Activated CD4-positive, CD25-positive, alpha-beta regulatory T cell treated with anti-CD3 and anti-CD28 coated beads, Interleukin-2, amount 50 U/mL, for 72 hours (primary cell): ENCODE measurements around the gene CMTM3.
A peak's percentile ranks its signal among the peaks of the same experiment; 100 is the strongest.
"Not testable (repeated sequence)": the region's sequence is repeated elsewhere in the genome, so short reads cannot be mapped to it uniquely, and the experiment has no call there.

Experiments used
- DNase-seq: peaks from one replicate; pipeline ENCODE4 v3.0.0; 2021

Gene CMTM3

GRCh38 chr16:66604376-66605176 is at the start of gene CMTM3:
Gene CMTM3, plus strand, starts transcription at chr16:66604704. Its CDS starts 102 bp downstream, at chr16:66604806.
- DNase-seq: peak; percentile 85

DNA sequence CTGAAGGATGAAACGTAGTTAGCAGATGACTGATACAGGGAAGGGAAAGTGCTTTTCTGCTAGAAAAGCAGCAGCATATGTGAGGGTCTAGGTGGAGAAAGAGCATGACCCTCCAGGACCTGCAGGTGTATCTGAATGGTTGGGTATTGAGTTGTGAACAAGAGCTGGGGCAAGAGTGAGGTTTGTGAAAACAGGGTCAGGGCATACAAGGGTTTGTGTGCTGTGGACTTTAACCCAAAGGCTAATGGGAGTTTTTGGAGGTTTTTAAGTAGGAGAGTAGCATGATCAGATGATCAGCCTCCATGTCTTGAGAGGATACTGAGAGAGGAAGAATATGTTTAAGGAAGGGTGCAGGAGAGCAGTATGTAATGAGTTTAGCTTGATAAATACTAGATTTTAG is 44.4 kb upstream of the CMTM3 start:
- DNase-seq: no peak

GRCh38 chr16:66561381-66562080 is 43.0 kb upstream of the CMTM3 start:
- DNase-seq: no peak

- DNase-seq: no peak
These were observed 42.1 kb upstream of the CMTM3 start for GRCh38 chr16:66562409-66562808.

DNA sequence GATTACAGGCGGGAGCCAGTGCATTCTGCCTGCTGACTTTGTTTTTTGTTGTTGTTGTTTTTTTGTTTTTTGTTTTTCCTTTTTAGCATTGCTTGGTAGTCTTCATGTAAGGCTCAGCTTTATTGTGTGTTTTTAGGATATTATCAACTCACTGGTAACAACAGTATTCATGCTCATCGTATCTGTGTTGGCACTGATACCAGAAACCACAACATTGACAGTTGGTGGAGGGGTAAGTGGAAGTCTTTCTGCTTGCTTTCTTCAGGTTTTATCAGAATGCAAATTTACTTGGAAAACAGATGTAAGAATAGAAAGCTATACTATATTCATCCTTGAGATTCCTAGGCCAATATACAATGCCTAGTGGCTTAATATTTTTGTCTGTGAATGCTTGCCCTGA is 41.5 kb upstream of the CMTM3 start:
- no peak for DNase-seq

DNA sequence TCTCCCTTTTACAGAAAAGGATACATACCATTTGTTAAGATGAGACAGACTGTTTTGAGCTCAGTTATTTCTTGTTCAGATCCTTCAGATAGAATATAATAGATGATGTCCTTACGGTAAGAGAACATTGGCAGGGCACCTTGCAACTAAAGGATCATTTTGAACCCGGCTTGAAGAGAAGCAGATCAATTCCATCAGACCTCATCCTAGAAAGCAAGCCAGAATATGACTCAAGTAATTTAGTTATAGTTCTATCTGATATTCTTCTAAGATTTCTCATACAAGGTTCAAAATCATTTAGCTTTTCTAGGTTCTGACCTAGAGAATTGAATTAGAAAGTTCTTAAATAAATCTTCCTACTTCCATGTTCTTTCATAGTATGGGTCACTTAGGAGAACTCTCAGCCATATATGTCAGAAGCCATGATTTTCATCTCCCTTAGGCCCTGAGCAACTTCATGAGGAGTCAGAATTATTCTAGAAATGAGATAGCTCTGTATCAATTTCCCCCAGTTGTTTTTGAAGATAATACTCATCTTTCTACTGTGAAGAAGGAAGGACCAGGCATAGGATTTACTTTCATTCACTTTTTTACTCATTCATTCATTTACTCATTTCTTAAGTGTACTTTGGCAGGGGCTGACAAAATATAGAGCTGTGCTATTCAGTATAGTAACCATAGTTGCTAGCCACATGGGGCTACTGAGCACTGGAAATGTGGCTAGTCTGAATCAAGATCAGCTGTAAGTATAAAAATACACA is 40.8 kb upstream of the CMTM3 start:
- no peak for DNase-seq

GRCh38 chr16:66566051-66566901 is 38.2 kb upstream of the CMTM3 start, which contains the start of gene CMTM1:
Gene CMTM1, plus strand, starts transcription at chr16:66566439. Its CDS starts 75 bp downstream, at chr16:66566514.
- DNase-seq: no peak

- not testable (repeated sequence) for DNase-seq
These were observed 37.2 kb upstream of the CMTM3 start for GRCh38 chr16:66567270-66567669.

GRCh38 chr16:66568355-66568754 is 36.1 kb upstream of the CMTM3 start:
- no peak for DNase-seq

- DNase-seq: no peak
These were observed 35.4 kb upstream of the CMTM3 start for GRCh38 chr16:66569131-66569530.

DNA sequence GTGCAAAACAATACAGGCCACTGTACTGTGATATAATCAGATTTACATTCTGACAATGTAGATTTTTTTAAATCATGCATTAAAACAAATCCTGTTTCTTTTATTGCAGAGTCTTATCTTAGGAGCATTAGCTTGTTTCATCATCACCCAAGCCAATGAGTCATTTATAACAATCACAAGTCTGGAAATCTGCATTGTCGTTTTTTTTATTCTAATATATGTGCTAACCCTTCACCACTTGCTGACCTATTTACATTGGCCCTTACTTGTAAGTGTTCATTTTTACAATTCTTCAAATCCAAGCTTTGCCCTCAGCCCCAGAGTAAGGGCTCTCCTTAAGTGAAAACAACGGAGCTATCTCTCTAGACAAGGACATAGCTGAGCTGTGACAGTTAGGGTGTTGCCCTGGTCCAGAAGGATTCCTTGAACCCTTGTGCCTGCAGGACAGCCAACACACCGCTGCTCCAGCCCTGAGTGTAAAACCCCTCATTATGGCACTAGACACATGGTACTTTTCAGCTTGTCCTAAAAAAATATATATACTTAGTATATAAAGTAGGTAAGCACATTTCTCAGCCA is 34.6 kb upstream of the CMTM3 start:
- DNase-seq: no peak

- no peak for DNase-seq
These were observed 32.1 kb upstream of the CMTM3 start for GRCh38 chr16:66572356-66572755.

GRCh38 chr16:66574081-66574480 is 30.4 kb upstream of the CMTM3 start:
- no peak for DNase-seq

- no peak for DNase-seq
These were observed 30.0 kb upstream of the CMTM3 start for GRCh38 chr16:66574531-66574930.

DNA sequence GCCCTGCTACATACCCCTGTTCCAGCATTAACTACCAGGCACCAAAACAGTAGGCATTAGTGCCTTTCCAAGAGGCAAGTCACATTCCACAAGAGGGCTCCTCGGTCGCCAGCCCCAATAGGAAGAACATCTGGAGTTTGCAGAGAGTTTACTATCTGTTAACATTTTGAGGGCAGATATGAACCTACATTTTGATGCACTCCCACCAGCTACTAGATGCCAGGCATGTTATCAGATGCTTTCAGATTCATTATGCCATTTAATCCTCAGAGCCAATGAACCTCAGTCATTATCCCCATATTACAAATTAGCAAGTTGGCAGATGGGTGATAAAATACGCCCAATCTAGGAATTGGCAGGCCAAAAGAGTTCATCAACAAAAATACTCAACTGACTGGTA is 29.4 kb upstream of the CMTM3 start:
- DNase-seq: no peak

DNA sequence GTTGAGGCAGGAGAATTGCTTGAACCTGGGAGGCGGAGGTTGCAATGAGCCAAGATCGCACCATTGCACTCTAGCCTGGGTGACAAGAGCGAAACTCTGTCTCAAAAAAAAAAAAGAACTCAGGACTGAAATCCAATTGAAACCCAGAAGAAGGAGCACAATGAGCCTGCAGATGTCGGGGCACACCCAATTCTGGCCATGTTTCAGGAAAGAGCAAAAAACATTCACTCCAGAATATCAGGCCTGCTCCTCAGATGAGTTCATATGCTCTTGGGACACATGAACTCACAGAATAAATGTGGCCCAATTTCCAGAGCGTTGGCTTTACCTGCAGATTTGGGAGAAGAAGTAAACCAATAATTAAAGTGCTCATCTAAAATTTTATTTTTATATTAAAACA is 28.2 kb upstream of the CMTM3 start:
- no peak for DNase-seq

GRCh38 chr16:66578651-66579531 is 25.6 kb upstream of the CMTM3 start, which contains the start of gene CMTM2:
Gene CMTM2, plus strand, starts transcription at chr16:66579463. Its CDS starts 145 bp downstream, at chr16:66579608.
- no peak for DNase-seq

- no peak for DNase-seq
These were observed 23.8 kb upstream of the CMTM3 start for GRCh38 chr16:66580605-66581209.

- no peak for DNase-seq
These were observed 23.1 kb upstream of the CMTM3 start for GRCh38 chr16:66581246-66581952.
